Activated T-helper 17 cell treated with anti-CD3 and anti-CD28 coated beads, Interleukin-2, amount 50 U/mL, for 72 hours (primary cell): ENCODE data around the gene RNF175. TPM values are rescaled to one million over a fixed set of nuclear protein-coding genes. Genes with fewer than 3 reads are reported as not detected.
"Not testable (repeated sequence)": the region's sequence is repeated elsewhere in the genome, so short reads cannot be mapped to it uniquely, and the experiment has no call there.

ENCODE experiments used
- ATAC-seq: fragments of 150-1000 bp; cut with Tn5 transposase; replicated peaks from 2 replicates; pipeline ENCODE4 v1.10.0; 2021; ENCODE audit warnings: mild to moderate bottlenecking, moderate library complexity
- H3K27ac Mint-ChIP-seq: one replicate; pipeline ENCODE4 v1.8.0; 2022; ENCODE audit warnings: mixed read lengths
- H3K27me3 Mint-ChIP-seq: one replicate; pipeline ENCODE4 v1.8.0; 2022; ENCODE audit warnings: mixed read lengths
- H3K36me3 Mint-ChIP-seq: one replicate; pipeline ENCODE4 v1.8.0; 2022; ENCODE audit warnings: low read depth, mild to moderate bottlenecking, mixed read lengths
- H3K4me1 Mint-ChIP-seq: one replicate; pipeline ENCODE4 v1.8.0; 2022; ENCODE audit warnings: mixed read lengths
- H3K4me3 Mint-ChIP-seq: one replicate; pipeline ENCODE4 v1.8.0; 2022; ENCODE audit warnings: mild to moderate bottlenecking, mixed read lengths
- H3K9me3 Mint-ChIP-seq: one replicate; pipeline ENCODE4 v1.8.0; 2022; ENCODE audit warnings: mixed read lengths
- total RNA-seq, 2 donors: library from RNA; stranded (reverse); gene quantifications; one replicate each; pipeline ENCODE4 v1.2.3, GENCODE V29; 2022

Gene RNF175
- total RNA-seq, 2 donors from 2014 or later: 0.37 TPM; not detected in 1

- peaks cover 7% of the 10 kb centered on the region for H3K27me3 Mint-ChIP-seq
- no peak overlapping the region for H3K4me3 Mint-ChIP-seq
- ATAC-seq: no peak
- H3K27ac Mint-ChIP-seq: no peak overlapping the region
- peaks cover 3% of the 10 kb centered on the region for H3K4me1 Mint-ChIP-seq
- no peaks in the 10 kb centered on the region for H3K9me3 Mint-ChIP-seq
- no peaks in the 10 kb centered on the region for H3K36me3 Mint-ChIP-seq
These were observed 49.1 kb downstream of the RNF175 start for GRCh38 chr4:153710681-153711080.

GRCh38 chr4:153706519-153706918 is 53.3 kb downstream of the RNF175 start:
- H3K27ac Mint-ChIP-seq: no peak overlapping the region

GRCh38 chr4:153705743-153706468 is 53.9 kb downstream of the RNF175 start:
- H3K36me3 Mint-ChIP-seq: no peaks in the 10 kb centered on the region
- H3K9me3 Mint-ChIP-seq: no peaks in the 10 kb centered on the region
- no peaks in the 10 kb centered on the region for H3K4me1 Mint-ChIP-seq
- H3K4me3 Mint-ChIP-seq: peak overlapping the region; percentile 33
- H3K27ac Mint-ChIP-seq: no peak overlapping the region
- H3K27me3 Mint-ChIP-seq: no peaks in the 10 kb centered on the region
- peak; percentile 52 for ATAC-seq

More at GRCh38 chr4:153706519-153706918, 53.3 kb downstream of the RNF175 start:
- Mint-ChIP-seq H3K4me3 (peak overlapping the region; percentile 33), H3K9me3 (no peaks in the 10 kb centered on the region), H3K27me3 (no peaks in the 10 kb centered on the region), H3K36me3 (no peaks in the 10 kb centered on the region), H3K4me1 (no peaks in the 10 kb centered on the region)
- peak; percentile 35 for ATAC-seq

GRCh38 chr4:153704522-153704921 is 55.3 kb downstream of the RNF175 start:
- ATAC-seq: no peak
- no peaks in the 10 kb centered on the region for H3K9me3 Mint-ChIP-seq
- H3K36me3 Mint-ChIP-seq: no peaks in the 10 kb centered on the region
- no peaks in the 10 kb centered on the region for H3K27me3 Mint-ChIP-seq
- no peaks in the 10 kb centered on the region for H3K4me1 Mint-ChIP-seq
- no peak overlapping the region for H3K4me3 Mint-ChIP-seq
- H3K27ac Mint-ChIP-seq: no peak overlapping the region

GRCh38 chr4:153684971-153685371 is 74.9 kb downstream of the RNF175 start:
- H3K4me3 Mint-ChIP-seq: peak overlapping the region; percentile 77
- no peak overlapping the region for H3K27ac Mint-ChIP-seq
- H3K27me3 Mint-ChIP-seq: peaks cover 12% of the 10 kb centered on the region
- ATAC-seq: peak; percentile 45
- H3K9me3 Mint-ChIP-seq: peaks cover 4% of the 10 kb centered on the region
- H3K36me3 Mint-ChIP-seq: peaks cover 21% of the 10 kb centered on the region
- no peaks in the 10 kb centered on the region for H3K4me1 Mint-ChIP-seq

GRCh38 chr4:153684182-153684970 is 75.4 kb downstream of the RNF175 start, which contains the start of gene TLR2:
Gene TLR2 (plus strand): TSS chr4:153684280. CDS start chr4:153702908, 18,628 bp downstream.
- Mint-ChIP-seq H3K36me3 (peaks cover 15% of the 10 kb centered on the region), H3K9me3 (peaks cover 4% of the 10 kb centered on the region), H3K4me1 (no peaks in the 10 kb centered on the region), H3K27me3 (peaks cover 12% of the 10 kb centered on the region), H3K27ac (no peak within 1 kb of the TSS), H3K4me3 (peak within 1 kb of the TSS; percentile 77)
- peak; percentile 85 for ATAC-seq

GRCh38 chr4:153683763-153684181 is 76.1 kb downstream of the RNF175 start:
- Mint-ChIP-seq H3K9me3 (no peaks in the 10 kb centered on the region), H3K4me3 (peak overlapping the region; percentile 77), H3K36me3 (peaks cover 9% of the 10 kb centered on the region), H3K27ac (no peak overlapping the region), H3K4me1 (no peaks in the 10 kb centered on the region), H3K27me3 (peaks cover 14% of the 10 kb centered on the region)
- no peak for ATAC-seq

- no peak overlapping the region for H3K4me3 Mint-ChIP-seq
- no peaks in the 10 kb centered on the region for H3K36me3 Mint-ChIP-seq
- H3K9me3 Mint-ChIP-seq: peaks cover 3% of the 10 kb centered on the region
- ATAC-seq: no peak
- no peak overlapping the region for H3K27ac Mint-ChIP-seq
- peaks cover 10% of the 10 kb centered on the region for H3K27me3 Mint-ChIP-seq
- no peaks in the 10 kb centered on the region for H3K4me1 Mint-ChIP-seq
These were observed 80.3 kb downstream of the RNF175 start for GRCh38 chr4:153679486-153679885.

GRCh38 chr4:153676984-153677383 is 82.8 kb downstream of the RNF175 start:
- H3K9me3 Mint-ChIP-seq: peaks cover 3% of the 10 kb centered on the region
- no peak overlapping the region for H3K27ac Mint-ChIP-seq
- H3K27me3 Mint-ChIP-seq: peaks cover 3% of the 10 kb centered on the region
- no peaks in the 10 kb centered on the region for H3K4me1 Mint-ChIP-seq
- H3K4me3 Mint-ChIP-seq: no peak overlapping the region
- no peaks in the 10 kb centered on the region for H3K36me3 Mint-ChIP-seq
- no peak for ATAC-seq

- H3K4me3 Mint-ChIP-seq: no peak overlapping the region
- H3K27me3 Mint-ChIP-seq: peaks cover 3% of the 10 kb centered on the region
- H3K36me3 Mint-ChIP-seq: no peaks in the 10 kb centered on the region
- ATAC-seq: no peak
- no peaks in the 10 kb centered on the region for H3K4me1 Mint-ChIP-seq
- peaks cover 3% of the 10 kb centered on the region for H3K9me3 Mint-ChIP-seq
- no peak overlapping the region for H3K27ac Mint-ChIP-seq
These were observed 83.3 kb downstream of the RNF175 start for GRCh38 chr4:153676486-153676885.

GRCh38 chr4:153669838-153670237 is 90.0 kb downstream of the RNF175 start:
- H3K36me3 Mint-ChIP-seq: no peaks in the 10 kb centered on the region
- no peaks in the 10 kb centered on the region for H3K4me1 Mint-ChIP-seq
- no peaks in the 10 kb centered on the region for H3K9me3 Mint-ChIP-seq
- H3K27ac Mint-ChIP-seq: no peak overlapping the region
- no peak for ATAC-seq
- no peak overlapping the region for H3K4me3 Mint-ChIP-seq
- H3K27me3 Mint-ChIP-seq: peaks cover 8% of the 10 kb centered on the region

GRCh38 chr4:153668647-153669046 is 91.2 kb downstream of the RNF175 start:
- no peak overlapping the region for H3K27ac Mint-ChIP-seq
- H3K27me3 Mint-ChIP-seq: peaks cover 8% of the 10 kb centered on the region
- H3K9me3 Mint-ChIP-seq: peaks cover 4% of the 10 kb centered on the region

GRCh38 chr4:153666505-153666904 is 93.3 kb downstream of the RNF175 start:
- ATAC-seq, H3K4me1 Mint-ChIP-seq, H3K36me3 Mint-ChIP-seq, H3K27ac Mint-ChIP-seq, H3K4me3 Mint-ChIP-seq: not testable (repeated sequence)
- Mint-ChIP-seq H3K9me3 (peaks cover 14% of the 10 kb centered on the region), H3K27me3 (peaks cover 14% of the 10 kb centered on the region)

More at GRCh38 chr4:153668647-153669046, 91.2 kb downstream of the RNF175 start:
- H3K36me3 Mint-ChIP-seq: no peaks in the 10 kb centered on the region
- no peak for ATAC-seq
- no peak overlapping the region for H3K4me3 Mint-ChIP-seq
- no peaks in the 10 kb centered on the region for H3K4me1 Mint-ChIP-seq

- no peak overlapping the region for H3K4me3 Mint-ChIP-seq
- H3K36me3 Mint-ChIP-seq: no peaks in the 10 kb centered on the region
- H3K4me1 Mint-ChIP-seq: peaks cover 3% of the 10 kb centered on the region
- ATAC-seq: no peak
- peaks cover 14% of the 10 kb centered on the region for H3K9me3 Mint-ChIP-seq
- peaks cover 10% of the 10 kb centered on the region for H3K27me3 Mint-ChIP-seq
- H3K27ac Mint-ChIP-seq: no peak overlapping the region
These were observed 96.2 kb downstream of the RNF175 start for GRCh38 chr4:153663667-153664066.

GRCh38 chr4:153661908-153662307 is 97.9 kb downstream of the RNF175 start:
- Mint-ChIP-seq H3K27ac (no peak overlapping the region), H3K36me3 (no peaks in the 10 kb centered on the region), H3K9me3 (peaks cover 14% of the 10 kb centered on the region), H3K27me3 (peaks cover 11% of the 10 kb centered on the region), H3K4me1 (peaks cover 3% of the 10 kb centered on the region), H3K4me3 (no peak overlapping the region)
- ATAC-seq: no peak
